Stimulated activated CD4-positive, alpha-beta T cell treated with anti-CD3 and anti-CD28 coated beads, Interleukin-15, amount 100 ng/mL, for 1 hour (primary cell): ENCODE results near the gene SMKR1.
"Not testable (repeated sequence)": the region's sequence is repeated elsewhere in the genome, so short reads cannot be mapped to it uniquely, and the experiment has no call there.

ENCODE experiments used
- DNase-seq, 2 donors: peaks; one replicate each; pipeline ENCODE4 v3.0.0-alpha.2; 2020; ENCODE audit warnings: low read depth in 1 of 2, low spot score in 1 of 2

The SMKR1 gene

GRCh38 chr7:129524405-129524804, 22.1 kb downstream of the SMKR1 start:
- not testable (repeated sequence) for DNase-seq

DNA sequence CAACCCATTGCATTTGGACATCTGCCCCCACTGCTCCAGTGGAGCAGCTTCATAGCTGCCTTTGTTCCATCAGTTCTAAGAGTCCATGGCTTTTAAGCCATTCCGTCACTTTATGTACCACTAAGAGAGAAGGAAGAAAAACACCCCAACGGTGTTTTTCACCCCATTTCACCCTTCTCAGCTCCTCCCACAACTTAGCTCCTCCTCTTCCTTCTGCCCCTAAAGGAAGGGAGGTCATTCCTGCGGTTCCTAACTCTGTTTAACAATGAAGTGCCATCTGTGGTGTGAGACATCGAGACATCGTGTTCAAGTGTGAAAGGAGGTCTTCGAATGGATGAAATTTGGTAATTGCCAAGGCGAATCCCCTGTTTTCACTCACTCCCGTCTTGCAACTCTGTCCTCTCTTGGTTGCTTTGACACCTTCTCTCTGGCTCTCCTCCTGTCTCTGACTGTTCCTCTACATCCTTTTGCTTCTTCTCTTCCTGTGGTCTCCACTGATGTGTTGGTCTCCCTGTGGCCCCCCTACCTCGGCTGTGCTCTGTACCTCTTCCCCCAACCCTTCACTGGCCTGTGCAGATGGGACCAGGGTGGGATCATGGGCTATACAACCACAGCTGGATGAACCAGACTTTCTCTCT, 23.0 kb downstream of the SMKR1 start:
- DNase-seq = no peak

GRCh38 chr7:129529643-129530042, 27.3 kb downstream of the SMKR1 start:
- DNase-seq = no peak

- DNase-seq = peak in 1 of 2 donors; percentile 19
Observed at GRCh38 chr7:129530795-129531391, 28.6 kb downstream of the SMKR1 start.

DNA sequence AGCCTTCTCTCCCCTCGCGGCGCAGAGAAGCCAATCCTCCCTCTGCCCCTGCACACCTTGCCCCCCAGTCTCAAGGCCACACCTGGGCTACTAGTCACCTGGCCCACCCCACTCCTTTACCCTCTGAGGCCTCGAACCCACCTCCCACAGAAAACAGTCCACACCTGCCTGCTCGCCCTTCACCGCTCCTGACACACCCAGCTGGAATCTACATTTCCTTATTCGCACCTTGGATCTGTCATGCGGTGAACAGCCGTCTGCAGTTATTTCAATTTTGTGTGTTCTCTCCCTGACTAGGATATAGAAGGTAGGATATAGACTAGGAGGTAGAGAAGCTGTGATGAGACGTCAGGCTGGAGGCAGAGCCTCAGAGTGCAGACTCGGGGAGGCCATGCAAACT, 29.4 kb downstream of the SMKR1 start:
- DNase-seq = no peak

- no peak for DNase-seq
Observed at GRCh38 chr7:129532375-129532774, 30.0 kb downstream of the SMKR1 start.

GRCh38 chr7:129534558-129535274, 32.4 kb downstream of the SMKR1 start:
- DNase-seq = not testable (repeated sequence)

- DNase-seq = no peak
Observed at GRCh38 chr7:129535896-129536295, 33.6 kb downstream of the SMKR1 start.

GRCh38 chr7:129536323-129536722, 34.0 kb downstream of the SMKR1 start:
- DNase-seq = no peak

DNA sequence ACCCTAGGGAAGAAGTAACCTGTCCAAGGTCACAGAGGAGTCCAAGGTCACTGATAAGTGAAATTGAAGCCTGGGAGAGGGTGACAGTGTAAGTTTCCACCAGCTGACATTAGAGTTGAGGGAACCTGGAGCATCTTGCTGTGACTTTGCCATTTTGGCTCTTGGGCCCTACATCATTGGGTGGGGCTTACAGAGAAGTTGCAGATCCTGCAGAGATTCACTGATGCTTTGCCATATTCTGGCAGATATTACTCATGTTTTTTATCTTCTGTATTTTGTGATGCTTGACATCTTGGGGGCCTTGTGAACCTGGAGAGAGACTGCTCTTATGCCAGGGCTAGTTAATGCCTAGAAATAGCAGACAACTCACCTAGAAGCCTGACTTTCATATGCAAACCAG, 36.5 kb downstream of the SMKR1 start:
- no peak for DNase-seq

- no peak for DNase-seq
Observed at GRCh38 chr7:129540340-129540739, 38.0 kb downstream of the SMKR1 start.

DNA sequence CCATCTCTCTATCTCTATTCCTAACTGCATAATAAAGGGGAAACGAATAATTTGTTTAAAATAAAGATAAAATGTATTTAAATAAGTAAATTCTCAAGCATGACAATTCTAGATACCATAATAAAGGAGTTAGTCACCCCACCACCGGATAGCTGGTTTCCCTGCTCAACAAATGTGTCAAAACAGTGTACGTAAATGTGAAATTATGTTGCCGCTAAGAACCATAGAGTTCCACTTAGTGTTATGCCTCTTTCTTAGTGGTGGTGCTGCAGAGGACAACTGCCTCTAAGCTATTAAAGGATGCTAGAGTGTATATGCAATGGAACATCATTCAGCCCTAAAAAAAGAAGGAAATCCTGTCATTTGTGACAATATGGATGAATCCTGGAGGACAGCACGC, 42.4 kb downstream of the SMKR1 start:
- no peak for DNase-seq

- no peak for DNase-seq
Observed at GRCh38 chr7:129550693-129551360, 48.5 kb downstream of the SMKR1 start.

DNA sequence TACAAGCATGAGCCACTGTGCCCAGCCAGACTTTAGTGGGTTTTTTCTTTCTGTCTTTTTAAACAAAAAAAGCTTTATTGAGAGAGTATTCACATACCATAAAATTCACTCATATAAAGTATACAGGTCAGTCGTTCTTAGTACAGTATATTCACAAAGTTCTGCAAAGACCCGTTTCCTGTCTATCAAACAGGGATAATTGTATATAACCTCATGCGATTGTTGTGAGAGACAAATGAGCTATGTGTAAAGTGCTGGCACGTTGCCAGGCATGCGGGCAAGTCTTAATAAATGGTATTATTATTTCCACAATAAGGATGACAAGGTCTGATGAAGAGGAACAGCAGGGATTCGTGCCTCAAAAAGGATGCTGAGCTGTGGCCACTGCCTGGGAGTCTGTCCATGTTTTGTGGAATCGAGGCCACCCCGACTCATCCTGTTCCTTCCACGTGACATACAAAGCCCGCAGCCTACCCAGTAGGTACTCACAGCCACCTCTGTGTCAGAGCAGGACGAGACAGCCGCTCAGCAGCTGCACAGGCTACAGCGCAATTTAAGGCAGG, 51.6 kb downstream of the SMKR1 start:
- DNase-seq = no peak

- no peak for DNase-seq
Observed at GRCh38 chr7:129556607-129557133, 54.3 kb downstream of the SMKR1 start.

- no peak for DNase-seq
Observed at GRCh38 chr7:129557686-129558481, 55.6 kb downstream of the SMKR1 start.

DNA sequence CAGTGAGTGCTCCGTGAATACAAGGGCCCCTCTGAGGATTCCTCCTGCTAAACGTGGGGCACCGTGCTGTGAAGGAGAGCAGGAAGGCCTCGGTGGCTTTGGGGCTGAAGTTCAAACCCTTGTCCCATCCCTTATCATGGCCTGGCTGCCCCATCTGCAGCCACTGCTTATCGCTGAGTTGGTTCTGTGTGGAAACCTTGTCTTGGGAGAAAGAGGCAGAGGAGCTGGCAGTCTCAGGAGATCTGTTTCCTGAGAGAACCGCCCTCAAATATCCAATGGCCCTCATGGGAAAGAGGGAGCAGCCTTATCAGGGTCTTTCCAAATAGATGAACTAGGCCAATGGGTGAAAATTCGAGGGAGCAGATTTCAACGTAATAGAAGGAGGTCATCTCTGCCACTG, 57.2 kb downstream of the SMKR1 start:
- no peak for DNase-seq

DNA sequence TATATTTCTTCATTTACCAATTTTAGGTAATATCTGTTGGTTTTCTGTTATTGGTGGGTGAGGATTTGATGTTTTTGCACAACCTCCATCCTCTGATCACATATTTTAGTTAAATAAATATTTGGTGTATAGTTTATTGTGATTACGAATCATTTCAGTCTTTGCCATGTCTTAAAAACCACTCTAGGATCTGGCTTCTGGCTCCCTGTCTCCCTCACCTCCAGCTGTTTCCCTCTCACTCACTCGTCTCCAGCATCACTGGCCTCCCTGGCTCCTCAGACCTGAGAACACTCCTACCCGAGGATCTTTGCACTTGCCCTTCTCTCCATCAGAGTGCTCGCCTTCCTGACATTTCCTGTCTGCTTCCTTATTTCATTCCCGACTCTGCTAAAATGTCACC, 58.5 kb downstream of the SMKR1 start:
- DNase-seq = no peak

DNA sequence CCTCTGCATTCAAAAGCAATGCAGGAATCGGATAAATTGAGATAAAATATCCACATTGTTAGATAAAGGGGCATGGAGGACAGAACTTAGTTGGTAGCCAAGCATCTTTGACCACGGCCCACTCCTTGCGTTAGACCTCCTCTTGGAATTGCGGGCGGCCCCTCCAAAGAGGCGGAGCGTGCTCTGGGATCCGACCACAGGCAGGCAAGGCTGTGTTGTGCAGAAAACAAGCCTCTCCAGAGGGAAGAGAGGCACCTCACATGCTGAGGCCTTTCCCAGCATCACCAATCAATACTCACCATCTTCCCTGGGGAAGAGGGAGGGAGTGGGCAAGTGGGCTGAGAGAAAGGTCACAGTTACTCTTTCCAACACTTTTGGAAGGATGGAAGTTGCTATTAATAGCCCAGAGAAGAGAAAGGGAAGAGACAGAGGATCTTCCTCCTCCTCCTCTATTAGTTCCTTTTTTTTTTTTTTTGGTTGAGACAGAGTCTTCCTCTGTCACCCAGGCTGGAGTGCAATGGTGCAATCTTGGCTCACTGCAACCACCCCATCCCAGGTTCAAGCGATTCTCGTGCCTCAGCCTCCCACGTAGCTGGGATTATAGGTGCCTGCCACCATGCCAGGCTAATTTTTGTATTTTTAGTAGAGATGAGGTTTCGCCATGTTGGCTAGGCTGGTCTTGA, 59.5 kb downstream of the SMKR1 start:
- DNase-seq = no peak
